Fibroblast of lung (primary cell): Measurements from ENCODE around the gene TCF4.

ENCODE experiments used
- EZH2 ChIP-seq: IDR thresholded peaks from 2 replicates; pipeline ENCODE4 v1.5.1; 2012; ENCODE audit warnings: low read length, control low read depth, mild to moderate bottlenecking; ENCODE audit errors: missing control alignments
- TF ChIP-seq, protein P1 (sequence below), 2 donors: IDR thresholded peaks in 1 of 2; conservative IDR thresholded peaks in 1 of 2; 1 replicate in 1 of 2; 2 replicates in 1 of 2; pipeline ENCODE4 v1.5.1; 2011 to 2012; ENCODE audit warnings: low read length in 2 of 2, control low read depth in 1 of 2, inconsistent platforms in 1 of 2, low read depth in 1 of 2, mild to moderate bottlenecking in 1 of 2

DNA sequence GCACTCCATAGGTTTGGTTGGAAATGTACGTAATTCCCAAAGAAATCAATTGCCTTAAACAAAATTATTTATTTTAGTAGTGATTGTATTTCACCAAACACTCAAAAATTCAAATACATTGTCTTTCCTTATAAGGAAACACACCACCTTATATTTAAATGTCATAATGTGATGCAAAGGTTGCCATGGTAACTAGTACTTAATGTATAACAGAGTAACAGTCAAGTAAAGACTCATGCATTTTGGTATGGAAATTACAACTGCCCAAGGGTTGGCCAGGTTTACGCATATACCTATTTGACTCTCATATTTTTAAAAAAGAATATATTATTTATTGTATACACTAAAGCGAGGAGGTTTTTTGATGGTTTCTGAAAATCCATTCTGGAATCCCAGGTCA, 231.2 kb downstream of the TCF4 start:
- TF ChIP-seq, protein P1, sequence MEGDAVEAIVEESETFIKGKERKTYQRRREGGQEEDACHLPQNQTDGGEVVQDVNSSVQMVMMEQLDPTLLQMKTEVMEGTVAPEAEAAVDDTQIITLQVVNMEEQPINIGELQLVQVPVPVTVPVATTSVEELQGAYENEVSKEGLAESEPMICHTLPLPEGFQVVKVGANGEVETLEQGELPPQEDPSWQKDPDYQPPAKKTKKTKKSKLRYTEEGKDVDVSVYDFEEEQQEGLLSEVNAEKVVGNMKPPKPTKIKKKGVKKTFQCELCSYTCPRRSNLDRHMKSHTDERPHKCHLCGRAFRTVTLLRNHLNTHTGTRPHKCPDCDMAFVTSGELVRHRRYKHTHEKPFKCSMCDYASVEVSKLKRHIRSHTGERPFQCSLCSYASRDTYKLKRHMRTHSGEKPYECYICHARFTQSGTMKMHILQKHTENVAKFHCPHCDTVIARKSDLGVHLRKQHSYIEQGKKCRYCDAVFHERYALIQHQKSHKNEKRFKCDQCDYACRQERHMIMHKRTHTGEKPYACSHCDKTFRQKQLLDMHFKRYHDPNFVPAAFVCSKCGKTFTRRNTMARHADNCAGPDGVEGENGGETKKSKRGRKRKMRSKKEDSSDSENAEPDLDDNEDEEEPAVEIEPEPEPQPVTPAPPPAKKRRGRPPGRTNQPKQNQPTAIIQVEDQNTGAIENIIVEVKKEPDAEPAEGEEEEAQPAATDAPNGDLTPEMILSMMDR (conservative IDR thresholded peaks at IDR 0.05 in 1 of 2, IDR thresholded peaks at IDR 0.05 in 1 of 2; ENCODE audit: low read depth in 1 of 2, low read length in 2 of 2), result no peak
- no peak for TF ChIP-seq EZH2
